HG02870 (cell line): ENCODE results near the gene ANTXR1.

ENCODE experiments used
- ATAC-seq: cut with Tn5 transposase; IDR thresholded peaks from one replicate; pipeline ENCODE4 v1.9.1; 2021; ENCODE audit warnings: mild to moderate bottlenecking, moderate library complexity; ENCODE audit not compliant: unreplicated experiment

The ANTXR1 gene

GRCh38 chr2:69092857-69093256 lies 79.9 kb downstream of the ANTXR1 start:
- ATAC-seq, result no peak

GRCh38 chr2:69095305-69095704 lies 82.3 kb downstream of the ANTXR1 start:
- no peak for ATAC-seq

- ATAC-seq, result no peak
These were observed 83.5 kb downstream of the ANTXR1 start for GRCh38 chr2:69096326-69097095.

DNA sequence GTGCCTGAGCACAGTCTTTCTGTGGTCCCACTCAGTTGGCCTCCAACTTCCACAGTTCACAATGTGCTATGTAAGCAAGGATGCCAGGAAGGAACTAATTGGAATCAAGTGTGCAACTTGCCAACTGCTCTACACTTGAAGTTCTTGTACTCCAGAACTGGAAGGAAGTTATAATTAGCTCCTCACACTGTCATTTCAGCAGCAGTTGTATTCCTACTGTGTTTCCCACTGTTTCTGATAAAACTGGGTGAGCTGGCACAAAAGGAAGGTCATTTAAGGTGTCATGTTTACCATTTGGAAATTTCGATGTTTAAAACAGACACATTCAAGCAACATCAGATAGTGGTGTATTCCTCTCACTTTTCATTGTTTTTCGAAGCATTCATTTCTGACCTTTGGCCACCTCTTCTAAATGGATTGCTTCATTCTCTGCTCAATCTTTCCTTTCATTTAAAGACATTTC lies 84.2 kb downstream of the ANTXR1 start:
- no peak for ATAC-seq

DNA sequence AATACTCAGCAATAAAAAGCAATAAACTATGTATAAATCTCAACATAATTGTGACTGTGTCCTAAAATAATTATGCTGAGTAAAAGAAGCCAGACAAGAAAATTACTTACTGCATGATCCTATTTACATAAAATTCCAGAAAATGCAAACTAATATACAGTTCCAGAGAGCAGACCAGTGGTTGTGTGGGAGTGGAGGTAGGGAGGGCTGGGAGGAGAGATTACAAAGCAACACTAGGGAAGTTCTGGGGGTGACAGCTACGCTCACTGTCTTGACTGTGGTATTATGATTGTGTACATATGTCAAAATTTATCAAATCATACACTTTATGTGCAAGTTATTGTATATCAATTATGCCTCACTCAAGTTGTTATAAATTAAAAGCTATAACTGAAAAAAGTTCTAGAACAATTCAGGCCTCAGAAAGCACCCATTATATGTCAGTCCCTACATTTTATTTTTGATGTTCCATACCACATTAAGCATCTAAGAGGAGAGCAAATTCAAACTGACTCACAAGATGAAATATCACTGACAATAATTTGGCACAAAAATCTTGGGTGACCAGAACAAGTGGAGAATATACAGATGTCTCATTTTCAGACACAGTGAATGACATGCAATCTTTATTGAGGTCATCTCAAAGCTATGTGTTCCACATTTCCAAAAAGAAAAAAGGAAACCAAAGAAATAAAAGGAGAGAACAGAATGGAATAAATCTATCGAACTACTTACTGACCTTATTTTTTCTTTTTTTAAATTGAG lies 85.1 kb downstream of the ANTXR1 start:
- no peak for ATAC-seq

DNA sequence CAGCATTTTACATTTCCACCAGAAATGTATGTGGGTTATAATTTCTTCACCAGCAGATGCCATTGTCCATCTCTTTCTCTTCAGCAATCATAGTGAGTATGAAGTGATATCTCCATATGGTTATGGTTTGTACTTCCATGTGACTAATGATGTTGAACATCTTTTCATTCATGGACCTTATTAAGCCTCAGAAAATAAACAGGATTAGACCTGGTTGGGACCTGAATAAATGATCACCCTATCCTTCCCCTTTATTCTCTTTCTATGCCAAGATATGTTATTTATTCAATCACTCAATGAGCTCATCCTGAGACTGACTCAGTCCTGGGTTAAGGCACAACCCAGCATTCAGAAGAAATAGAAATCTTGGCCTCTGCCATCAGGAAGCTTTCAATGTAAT lies 86.6 kb downstream of the ANTXR1 start:
- ATAC-seq, result no peak

DNA sequence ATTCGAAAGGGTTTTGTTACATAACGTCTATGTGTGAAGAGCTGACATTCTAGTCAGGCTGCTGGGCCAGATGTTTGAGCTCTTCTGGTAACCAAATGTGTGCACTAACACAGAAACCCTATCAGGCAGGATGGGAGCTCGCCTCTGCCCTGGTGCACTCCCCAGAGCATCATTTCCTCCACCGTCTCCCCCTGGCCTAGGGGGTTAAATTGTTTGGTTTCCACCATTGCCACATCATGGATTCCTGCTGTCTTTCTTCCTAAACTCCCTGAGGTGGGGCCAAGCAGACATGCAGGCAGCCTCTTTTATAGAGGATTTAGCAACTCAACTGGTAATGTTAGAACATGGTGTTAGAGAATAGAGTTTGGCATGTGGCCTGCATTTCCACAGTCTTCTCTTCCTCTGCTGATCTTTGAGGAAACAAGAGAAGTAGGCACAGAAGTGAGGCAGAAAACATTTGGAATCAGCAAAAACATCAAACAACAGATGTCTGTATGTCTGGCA lies 87.3 kb downstream of the ANTXR1 start:
- no peak for ATAC-seq

DNA sequence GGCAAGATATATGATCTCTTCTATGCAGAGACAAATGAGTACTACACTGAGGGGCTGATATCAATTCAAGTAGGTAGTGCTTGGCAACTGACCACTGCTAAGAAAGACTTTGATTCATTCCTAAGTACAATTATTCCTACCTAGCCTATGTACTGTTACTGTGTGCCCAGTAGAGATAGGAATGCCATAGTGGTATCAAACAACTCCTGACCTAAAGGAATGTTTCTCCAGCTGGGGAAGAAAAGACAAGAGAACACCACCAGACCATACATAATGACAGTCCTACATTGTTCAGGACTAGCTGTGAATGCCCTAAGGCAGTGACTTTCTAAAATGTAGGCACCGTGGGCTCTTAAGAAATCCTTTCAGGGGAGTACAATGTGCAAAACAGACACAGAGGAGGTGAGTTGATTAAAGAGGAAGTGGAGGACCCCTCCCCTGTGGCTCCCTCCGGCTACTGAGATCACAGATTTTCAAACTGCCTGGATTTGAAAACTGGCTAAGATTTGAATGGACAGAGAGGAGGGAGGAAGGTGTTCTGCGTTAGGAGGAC lies 89.1 kb downstream of the ANTXR1 start:
- no peak for ATAC-seq

DNA sequence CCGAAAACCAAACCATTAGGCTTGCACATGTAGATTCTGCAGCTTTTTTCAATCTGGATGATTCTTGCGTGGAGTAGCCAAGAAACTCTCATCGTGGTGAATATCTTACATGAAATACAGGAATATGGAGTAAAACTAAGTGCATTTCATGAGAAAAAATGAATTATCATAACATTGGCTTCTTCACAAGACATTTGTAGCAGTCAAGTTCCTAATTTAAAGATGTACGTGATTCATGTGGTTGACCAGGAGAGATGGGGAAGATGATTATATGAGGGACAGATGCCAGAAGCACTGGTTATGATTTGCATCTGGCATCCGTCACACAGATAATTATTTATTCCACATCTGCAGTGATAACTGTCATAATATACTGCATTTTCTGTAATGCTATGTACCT lies 90.4 kb downstream of the ANTXR1 start:
- ATAC-seq, result no peak

GRCh38 chr2:69104261-69104660 lies 91.3 kb downstream of the ANTXR1 start:
- ATAC-seq, result no peak

GRCh38 chr2:69109255-69109654 lies 96.3 kb downstream of the ANTXR1 start:
- no peak for ATAC-seq

DNA sequence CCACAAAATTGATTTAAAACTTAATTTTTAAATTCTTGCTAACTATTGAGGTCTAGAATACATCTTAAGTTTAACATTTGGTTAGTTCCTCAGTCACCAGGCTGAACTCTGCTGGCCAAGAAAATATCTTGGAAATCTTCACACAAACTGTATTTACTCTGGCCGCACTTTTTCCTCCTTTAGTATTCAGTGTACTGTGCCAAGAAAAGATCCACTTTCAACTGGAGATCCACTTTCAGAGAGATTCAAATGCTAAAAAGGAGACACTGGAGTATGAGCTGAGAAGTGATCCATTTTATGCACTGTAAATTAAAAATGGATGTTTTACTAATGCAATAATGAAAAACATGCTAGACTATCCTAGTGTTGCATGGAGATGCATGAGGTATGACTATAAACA lies 98.1 kb downstream of the ANTXR1 start:
- ATAC-seq, result no peak

GRCh38 chr2:69113627-69114026 lies 100.6 kb downstream of the ANTXR1 start:
- ATAC-seq, result no peak

DNA sequence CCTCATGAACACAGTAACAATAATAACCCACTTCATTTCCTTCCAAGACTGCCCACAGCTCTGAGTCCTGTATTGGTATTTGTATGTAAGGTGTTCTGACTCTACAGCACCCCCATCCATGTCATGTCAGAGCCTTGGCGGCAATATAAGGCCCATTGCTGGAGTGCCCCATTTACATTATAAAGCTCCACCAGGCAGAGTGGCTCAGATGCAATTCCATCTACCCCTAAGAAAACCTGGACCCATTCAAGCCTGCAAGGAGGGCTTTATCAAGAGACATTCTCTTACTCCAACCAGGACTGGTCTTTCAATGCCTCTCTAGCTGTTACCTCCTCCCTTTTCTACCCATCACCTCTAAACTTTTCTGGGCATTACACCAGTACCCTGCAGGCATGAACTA lies 101.6 kb downstream of the ANTXR1 start:
- ATAC-seq, result no peak

GRCh38 chr2:69116438-69116837 lies 103.5 kb downstream of the ANTXR1 start:
- no peak for ATAC-seq

DNA sequence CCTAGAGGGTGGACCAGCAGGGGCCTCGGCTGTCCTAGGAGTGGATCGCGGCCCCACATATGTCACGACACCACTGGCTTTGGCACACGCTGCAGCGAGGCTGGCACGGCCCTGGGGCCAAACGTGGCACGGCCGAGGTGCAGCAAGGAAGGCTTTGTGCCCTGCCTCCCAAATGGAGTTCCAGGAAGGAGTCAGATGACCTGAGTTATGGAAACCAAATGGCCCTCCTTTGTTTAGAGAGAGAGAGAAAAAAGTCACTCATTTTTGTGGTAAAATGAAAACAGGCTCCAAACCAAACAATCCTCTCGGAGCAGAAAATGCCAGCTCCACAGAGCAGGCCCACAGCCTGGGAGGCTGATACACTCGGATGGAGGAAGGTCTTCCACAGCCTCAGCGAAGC lies 105.6 kb downstream of the ANTXR1 start:
- no peak for ATAC-seq

GRCh38 chr2:69119104-69119894 lies 106.3 kb downstream of the ANTXR1 start:
- ATAC-seq, result no peak

DNA sequence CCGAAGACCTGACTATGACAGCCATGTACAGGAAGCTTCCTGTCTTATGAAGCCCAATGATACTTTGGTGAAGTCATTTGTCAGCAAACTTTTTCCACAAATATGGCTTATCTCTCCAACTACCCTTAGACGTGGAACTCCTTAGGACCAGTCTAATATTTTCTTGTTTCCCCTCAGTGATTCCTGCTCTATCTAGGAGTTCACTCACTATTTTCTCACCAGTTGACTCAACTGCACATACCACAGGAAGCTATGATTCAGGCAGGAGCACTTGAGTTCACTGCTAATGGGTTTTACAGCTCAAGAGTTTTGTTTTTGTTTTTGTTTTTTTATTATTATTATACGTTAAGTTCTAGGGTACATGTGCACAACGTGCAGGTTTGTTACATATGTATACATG lies 109.3 kb downstream of the ANTXR1 start:
- ATAC-seq, result no peak

DNA sequence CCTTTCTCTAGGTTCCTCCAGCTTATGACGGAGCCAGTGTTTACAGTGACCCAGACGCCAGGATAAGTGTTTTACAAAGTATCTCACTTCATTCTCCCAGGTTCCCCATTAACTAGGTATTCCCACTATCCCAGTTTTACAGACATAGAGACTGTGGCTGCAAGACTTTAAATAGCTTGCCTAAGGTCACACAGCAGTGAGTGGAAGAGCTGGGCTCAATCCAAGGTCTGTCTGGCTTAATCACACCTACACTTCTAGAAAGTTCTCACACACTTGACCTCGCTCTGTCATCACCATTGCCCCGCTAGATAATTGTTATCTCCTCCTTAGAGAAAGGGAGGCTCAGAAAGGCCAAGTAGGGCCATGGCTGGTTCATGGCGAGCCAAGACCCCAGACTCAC lies 110.2 kb downstream of the ANTXR1 start:
- no peak for ATAC-seq

- ATAC-seq, result no peak
These were observed 111.4 kb downstream of the ANTXR1 start for GRCh38 chr2:69124343-69124742.

- no peak for ATAC-seq
These were observed 112.8 kb downstream of the ANTXR1 start for GRCh38 chr2:69125816-69126215.
